Stomach (tissue), 4 donors: ENCODE measurements around the gene SLC8A3.

ENCODE experiments used
- CTCF ChIP-seq, 7 experiments: fragments of 450-650 bp in 4 of 7; fragments of 200-600 bp in 3 of 7; sonication (generic) in 3 of 7; IDR thresholded peaks; one replicate each; pipeline ENCODE4 v1.5.1; 2016 to 2019; ENCODE audit warnings: antibody characterized with exemption in 7 of 7, control low read depth in 2 of 7, mild to moderate bottlenecking in 1 of 7
- EP300 ChIP-seq: sonication (generic); formaldehyde crosslinking; IDR thresholded peaks from one replicate; pipeline ENCODE4 v1.6.1; 2017; ENCODE audit warnings: antibody characterized with exemption
- POLR2A ChIP-seq, 4 donors: fragments of 450-650 bp; IDR thresholded peaks; one replicate each; pipeline ENCODE4 v1.6.1; 2016; ENCODE audit warnings: antibody characterized with exemption in 4 of 4, control low read depth in 2 of 4, mild to moderate bottlenecking in 1 of 4, moderate library complexity in 1 of 4
- POLR2AphosphoS5 ChIP-seq, 3 donors: sonication (generic); formaldehyde crosslinking; IDR thresholded peaks; one replicate each; pipeline ENCODE4 v1.6.1; 2016; ENCODE audit warnings: antibody characterized with exemption in 3 of 3

GRCh38 chr14:70011708-70012107 lies 177.0 kb downstream of the SLC8A3 start:
- TF ChIP-seq CTCF (IDR thresholded peaks at IDR 0.05) (no peak), EP300 (no peak), POLR2A (IDR thresholded peaks at IDR 0.05) (no peak), POLR2AphosphoS5 (IDR thresholded peaks at IDR 0.05) (no peak)
